HCT116 (cell line): ENCODE results near the gene DHRSX. TPM values are rescaled to one million over a fixed set of nuclear protein-coding genes. Genes with fewer than 3 reads are reported as not detected.

Experiments
- ATAC-seq: fragments of 200-7000 bp; cut with Tn5 transposase; 2 replicates; pipeline ENCODE4 v1.9.1; 2020; ENCODE audit warnings: mild to moderate bottlenecking, moderate library complexity
- BruUV-seq: library from RNA; stranded (reverse); fragments of 400-500 nt; replicated peaks from 2 replicates; lab custom pipeline; 2021; lab: Mats Ljungman, UMichigan
- CTCF ChIA-PET: fragments of 300-600 bp; sonication (Branson Sonifier 250); formaldehyde crosslinking; loops from one replicate; lab custom pipeline; 2021; ENCODE audit warnings: antibody characterized with exemption; lab: Charles Lee
- POLR2A ChIA-PET: fragments of 300-600, 350-600 bp; sonication (Branson Sonifier 250); formaldehyde crosslinking; loops from one replicate; lab custom pipeline; 2021; ENCODE audit warnings: antibody characterized with exemption; lab: Charles Lee
- RAD21 ChIA-PET, 2 experiments: fragments of 300-600 bp; sonication (Branson Sonifier 250); formaldehyde crosslinking; loops; one replicate each; lab custom pipeline; 2023; ENCODE audit warnings: low total read pairs in 2 of 2; ENCODE audit not compliant: uncharacterized antibody in 2 of 2, unreplicated experiment in 2 of 2, low non-redundant PET in 1 of 2; lab: Charles Lee
- DNase-seq: peaks from one replicate; pipeline ENCODE4 v3.0.0-alpha.2; 2010; ENCODE audit warnings: low read depth, low spot score
- H2AFZ ChIP-seq: fragments of 200-600 bp; shearing (Covaris generic), sonication (generic); 2 replicates; pipeline ENCODE4 v1.6.1; 2017; ENCODE audit warnings: low read depth, mixed run types, mixed read lengths, antibody characterized with exemption, low read length; ENCODE audit not compliant: poor library complexity, severe bottlenecking
- H3K27ac ChIP-seq: 2 replicates; pipeline ENCODE4 v1.5.1; 2012; ENCODE audit warnings: low read depth, low read length
- H3K27me3 ChIP-seq: fragments of 200-600 bp; sonication (generic); 2 replicates; pipeline ENCODE4 v1.6.1; 2016; ENCODE audit warnings: mixed run types, low read length, mixed read lengths; ENCODE audit not compliant: insufficient read depth
- H3K36me3 ChIP-seq, 2 experiments: fragments of 200-500 bp in 1 of 2; fragments of 200-600 bp in 1 of 2; sonication (Bioruptor generic) in 1 of 2; sonication (generic) in 1 of 2; 2 replicates each; pipeline versions ENCODE4 v1.5.1 to v1.6.1; 2014 to 2016; ENCODE audit warnings: low read length in 2 of 2, inconsistent platforms in 1 of 2, mixed read lengths in 1 of 2, mixed run types in 1 of 2; ENCODE audit not compliant: insufficient read depth in 2 of 2, control insufficient read depth in 1 of 2
- H3K4me1 ChIP-seq, 2 experiments: fragments of 200-600 bp in 1 of 2; sonication (generic) in 1 of 2; 2 replicates each; pipeline versions ENCODE4 v1.5.1 to v1.6.1; 2012 to 2017; ENCODE audit warnings: low read length in 2 of 2, inconsistent platforms in 1 of 2, mild to moderate bottlenecking in 1 of 2, mixed read lengths in 1 of 2, mixed run types in 1 of 2, moderate library complexity in 1 of 2; ENCODE audit not compliant: insufficient read depth in 2 of 2, control insufficient read depth in 1 of 2
- H3K4me2 ChIP-seq: fragments of 200-600 bp; sonication (generic); 2 replicates; pipeline ENCODE4 v1.6.1; 2017; ENCODE audit warnings: mixed run types, low read length, mixed read lengths
- H3K4me3 ChIP-seq, 2 experiments: fragments of 200-600 bp in 1 of 2; sonication (generic) in 1 of 2; replicated peaks in 1 of 2; 2 replicates each; pipeline ENCODE4 v1.5.1; 2011 to 2016; ENCODE audit warnings: low read length in 2 of 2, control low read depth in 1 of 2, low read depth in 1 of 2, mild to moderate bottlenecking in 1 of 2, mixed read lengths in 1 of 2, mixed run types in 1 of 2
- H3K79me2 ChIP-seq: fragments of 200-600 bp; sonication (generic); 2 replicates; pipeline ENCODE4 v1.6.1; 2017; ENCODE audit warnings: mild to moderate bottlenecking, mixed run types, low read length, moderate library complexity, mixed read lengths; ENCODE audit not compliant: insufficient read depth
- H3K9ac ChIP-seq: fragments of 200-600 bp; sonication (generic); 2 replicates; pipeline ENCODE4 v1.6.1; 2016; ENCODE audit warnings: low read length, mixed read lengths
- H3K9me2 ChIP-seq: fragments of 200-600 bp; sonication (generic), shearing (Covaris generic); 2 replicates; pipeline ENCODE4 v1.6.1; 2017; ENCODE audit warnings: mixed run types, mild to moderate bottlenecking, moderate library complexity; ENCODE audit not compliant: insufficient read depth
- H3K9me3 ChIP-seq, 2 experiments: fragments of 200-500 bp in 1 of 2; fragments of 200-600 bp in 1 of 2; sonication (Bioruptor generic) in 1 of 2; sonication (generic) in 1 of 2; 2 replicates each; pipeline ENCODE4 v1.6.1; 2014 to 2017; ENCODE audit warnings: low read length in 2 of 2, mixed read lengths in 2 of 2, inconsistent platforms in 1 of 2, low read depth in 1 of 2, mild to moderate bottlenecking in 1 of 2, mixed run types in 1 of 2, moderate library complexity in 1 of 2; ENCODE audit not compliant: control insufficient read depth in 1 of 2, insufficient read depth in 1 of 2
- H4K20me1 ChIP-seq: fragments of 200-600 bp; sonication (generic), shearing (Covaris generic); 2 replicates; pipeline ENCODE4 v1.6.1; 2017; ENCODE audit warnings: mixed run types, mild to moderate bottlenecking, moderate library complexity; ENCODE audit not compliant: insufficient read depth
- CBX3 ChIP-seq: IDR thresholded peaks from 2 replicates; pipeline ENCODE4 v1.6.1; 2012; ENCODE audit warnings: low read depth
- CTCF ChIP-seq, 3 experiments: fragments of 200-600 bp in 1 of 3; sonication (generic) in 1 of 3; IDR thresholded peaks in 2 of 3; conservative IDR thresholded peaks in 1 of 3; 2 replicates each; pipeline ENCODE4 v1.5.1; 2012 to 2017; ENCODE audit warnings: low read depth in 2 of 3, low read length in 2 of 3, antibody characterized with exemption in 1 of 3, borderline replicate concordance in 1 of 3, control low read depth in 1 of 3, mild to moderate bottlenecking in 1 of 3, mixed read lengths in 1 of 3, mixed run types in 1 of 3, moderate library complexity in 1 of 3; ENCODE audit not compliant: insufficient read depth in 1 of 3
- EGR1 ChIP-seq: IDR thresholded peaks from 2 replicates; pipeline ENCODE4 v1.6.1; 2012; ENCODE audit warnings: low read depth
- EZH2phosphoT487 ChIP-seq: fragments of 200-600 bp; IDR thresholded peaks from 2 replicates; pipeline ENCODE4 v1.6.1; 2018; ENCODE audit warnings: antibody characterized with exemption, borderline replicate concordance
- FOSL1 ChIP-seq: IDR thresholded peaks from 2 replicates; pipeline ENCODE4 v1.6.1; 2012; ENCODE audit warnings: low read depth
- JUND ChIP-seq: IDR thresholded peaks from 2 replicates; pipeline ENCODE4 v1.6.1; 2012
- POLR2A ChIP-seq: IDR thresholded peaks from 2 replicates; pipeline ENCODE4 v1.7.0; 2011; ENCODE audit warnings: borderline replicate concordance; ENCODE audit not compliant: insufficient read depth, insufficient read length; ENCODE audit errors: extremely low read depth
- RAD21 ChIP-seq: IDR thresholded peaks from 2 replicates; pipeline ENCODE4 v1.6.1; 2012; ENCODE audit warnings: low read depth, mild to moderate bottlenecking
- TCF7L2 ChIP-seq: IDR thresholded peaks from 2 replicates; pipeline ENCODE4 v1.7.0; 2011; ENCODE audit warnings: borderline replicate concordance, inconsistent platforms; ENCODE audit not compliant: insufficient read depth, insufficient read length; ENCODE audit errors: extremely low read depth
- YY1 ChIP-seq: IDR thresholded peaks from 2 replicates; pipeline ENCODE4 v1.6.1; 2011; ENCODE audit warnings: low read length, low read depth, moderate library complexity, mild to moderate bottlenecking; ENCODE audit not compliant: insufficient replicate concordance; ENCODE audit errors: extremely low read depth
- intact Hi-C: fragments of 100-400 bp; cut with micrococcal nuclease; formaldehyde crosslinking; loops from 2 replicates; pipeline ENCODE4 v1.10.0; 2022
- total RNA-seq: library from RNA; stranded (reverse); gene quantifications from one replicate; pipeline ENCODE4 v1.2.1, GENCODE V29; 2021; ENCODE audit not compliant: unreplicated experiment

DHRSX gene
- total RNA-seq, 1 experiment from 2014 or later: 11.9 TPM

DNA sequence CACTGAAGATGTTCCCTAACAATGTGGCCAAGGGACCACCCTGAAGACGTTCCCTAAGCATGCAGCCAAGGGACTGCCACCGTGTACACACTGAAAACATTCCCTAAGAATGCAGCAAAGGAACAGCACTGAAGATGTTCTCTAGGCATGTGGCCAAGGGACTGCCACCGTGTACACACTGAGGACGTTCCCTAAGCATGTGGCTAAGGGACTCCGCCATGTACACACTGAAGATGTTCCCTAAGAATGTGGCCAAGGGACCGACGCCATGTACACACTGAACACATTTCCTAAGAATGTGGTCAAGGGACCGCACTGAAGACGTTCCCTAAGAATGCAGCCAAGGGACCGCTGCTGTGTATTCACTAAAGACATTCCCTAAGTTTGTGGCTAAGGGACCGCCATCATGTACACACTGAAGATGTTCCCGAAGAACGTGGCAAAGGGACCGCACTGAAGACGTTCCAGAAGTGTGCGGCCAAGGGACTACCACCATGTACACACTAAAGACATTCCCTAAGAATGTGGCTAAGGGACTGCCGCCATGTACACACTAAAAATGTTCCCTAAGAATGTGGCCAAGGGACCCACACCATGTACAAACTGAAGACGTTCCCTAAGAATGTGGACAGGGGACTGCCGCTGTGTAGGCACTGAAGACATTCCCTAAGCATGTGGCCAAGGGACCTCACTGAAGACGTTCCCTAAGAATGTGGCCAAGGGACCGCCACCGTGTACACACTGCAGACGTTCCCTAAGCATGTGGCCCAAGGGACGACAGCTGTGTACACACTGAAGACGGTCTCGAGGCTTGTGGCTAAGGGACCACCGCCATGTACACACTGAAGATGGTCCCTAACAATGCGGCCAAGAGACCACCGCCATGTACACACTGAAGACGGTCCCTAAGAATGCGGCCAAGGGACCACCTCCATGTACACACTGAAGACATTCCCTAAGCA, 54.8 kb downstream of the DHRSX start:
- ATAC-seq (peak; percentile 78), DNase-seq (peak; percentile 97)
- no peaks in the 10 kb centered on the region for H4K20me1 ChIP-seq
- ChIA-PET CTCF (no interaction called here), RAD21 (no interaction called here), POLR2A (no interaction called here)
- peak overlapping the region; percentile 52 for H3K4me2 ChIP-seq
- intact Hi-C loops: loop anchor here (1.0 to 5.0 kb wide), 3 partner anchors 18 to 774 kb away; no protein-coding TSS in a partner anchor
- no peaks in the 10 kb centered on the region for H3K9me3 ChIP-seq
- no peak overlapping the region for H2AFZ ChIP-seq
- peak overlapping the region; percentile 28; the same call in 1 of the 2 replicates for H3K9ac ChIP-seq
- no TSS peak for BruUV-seq
- H3K9me2 ChIP-seq: no peaks in the 10 kb centered on the region
- H3K27me3 ChIP-seq: no peaks in the 10 kb centered on the region
- no peaks in the 10 kb centered on the region for H3K36me3 ChIP-seq
- TF ChIP-seq TCF7L2: peak; percentile 73
- no peak for TF ChIP-seq RAD21
- no peak for TF ChIP-seq EZH2phosphoT487
- peak; percentile 15 for TF ChIP-seq YY1
- TF ChIP-seq CBX3: no peak
- no peak for TF ChIP-seq CTCF (IDR thresholded peaks at IDR 0.05 in 2 of 3, conservative IDR thresholded peaks at IDR 0.05 in 1 of 3; ENCODE audit: borderline replicate concordance in 1 of 3, insufficient read depth in 1 of 3, low read depth in 2 of 3, low read length in 2 of 3)
- no peak for TF ChIP-seq POLR2A
- no peak for TF ChIP-seq JUND
- TF ChIP-seq FOSL1: no peak
- TF ChIP-seq EGR1: no peak
- peak overlapping the region in 1 of 2 experiments; percentile 19; a peak in 1 of 4 replicates for H3K4me3 ChIP-seq
- peak overlapping the region; percentile 74 for H3K27ac ChIP-seq
- peaks cover 7 to 32% of the 10 kb centered on the region in 2 experiments for H3K4me1 ChIP-seq
- peaks cover 4% of the 10 kb centered on the region; the same call in 1 of the 2 replicates for H3K79me2 ChIP-seq
